IMR-90 (cell line): Measurements from ENCODE around the gene CHCHD1. TPM values are rescaled to one million over a fixed set of nuclear protein-coding genes. Genes with fewer than 3 reads are reported as not detected.

Experiments
- ATAC-seq: fragments of 200-7000 bp; cut with Tn5 transposase; 2 replicates; pipeline ENCODE4 v1.9.1; 2020; ENCODE audit warnings: low read depth, mild to moderate bottlenecking, moderate library complexity
- BruUV-seq: library from RNA; stranded (reverse); fragments of 400-500 nt; replicated peaks from 2 replicates; lab custom pipeline; 2021; lab: Mats Ljungman, UMichigan
- CTCF ChIA-PET: fragments of 300-600 bp; formaldehyde crosslinking; extraction: SDS; loops from one replicate; lab custom pipeline; 2021; ENCODE audit warnings: antibody characterized with exemption; lab: Yijun Ruan, JAX
- POLR2A ChIA-PET: fragments of 300-600 bp; sonication (Branson Sonifier 250); formaldehyde crosslinking; loops from one replicate; lab custom pipeline; 2022; ENCODE audit warnings: antibody characterized with exemption; ENCODE audit not compliant: unreplicated experiment; lab: Charles Lee
- DNase-seq: peaks from one replicate; pipeline ENCODE4 v3.0.0; 2013
- H2AFZ ChIP-seq: replicated peaks from 2 replicates; pipeline ENCODE3; 2013; ENCODE audit warnings: low read length, mild to moderate bottlenecking; ENCODE audit not compliant: poor library complexity
- H2AK5ac ChIP-seq: 2 replicates; pipeline ENCODE4 v1.6.1; 2013; ENCODE audit warnings: low read depth, low read length, inconsistent platforms
- H2AK9ac ChIP-seq: replicated peaks from 2 replicates; pipeline ENCODE3; 2013; ENCODE audit warnings: mild to moderate bottlenecking, low read depth, low read length, moderate library complexity; ENCODE audit not compliant: poor library complexity
- H2BK120ac ChIP-seq: 2 replicates; pipeline ENCODE4 v1.6.1; 2013; ENCODE audit warnings: low read depth, low read length, inconsistent platforms
- H2BK15ac ChIP-seq: 3 replicates; pipeline ENCODE4 v1.6.1; 2013; ENCODE audit warnings: low read depth, low read length, inconsistent platforms
- H2BK20ac ChIP-seq: 2 replicates; pipeline ENCODE4 v1.6.1; 2013; ENCODE audit warnings: low read depth, mild to moderate bottlenecking, inconsistent platforms, low read length, moderate library complexity
- H2BK5ac ChIP-seq: 2 replicates; pipeline ENCODE4 v1.6.1; 2013; ENCODE audit warnings: mild to moderate bottlenecking, low read depth, low read length, inconsistent platforms; ENCODE audit not compliant: poor library complexity, severe bottlenecking
- H3K14ac ChIP-seq: replicated peaks from 2 replicates; pipeline ENCODE4 v1.6.1; 2013; ENCODE audit warnings: low read depth, low read length, inconsistent platforms
- H3K18ac ChIP-seq: 2 replicates; pipeline ENCODE4 v1.6.1; 2013; ENCODE audit warnings: low read depth, low read length, control low read depth
- H3K23ac ChIP-seq: 2 replicates; pipeline ENCODE4 v1.6.1; 2013; ENCODE audit warnings: low read depth, low read length, inconsistent platforms
- H3K27ac ChIP-seq: 2 replicates; pipeline ENCODE4 v1.5.1; 2013; ENCODE audit warnings: mild to moderate bottlenecking, control low read depth, low read length; ENCODE audit not compliant: insufficient read depth
- H3K27me3 ChIP-seq: 2 replicates; pipeline ENCODE4 v1.6.1; 2013; ENCODE audit warnings: low read length; ENCODE audit not compliant: control insufficient read depth, insufficient read depth
- H3K36me3 ChIP-seq: 2 replicates; pipeline ENCODE4 v1.6.1; 2013; ENCODE audit warnings: low read length, mixed read lengths; ENCODE audit not compliant: control insufficient read depth, insufficient read depth
- H3K4ac ChIP-seq: 2 replicates; pipeline ENCODE4 v1.6.1; 2013; ENCODE audit warnings: low read depth, low read length, inconsistent platforms
- H3K4me1 ChIP-seq: 2 replicates; pipeline ENCODE4 v1.6.1; 2013; ENCODE audit warnings: low read length, mixed read lengths; ENCODE audit not compliant: control insufficient read depth, insufficient read depth
- H3K4me2 ChIP-seq: 2 replicates; pipeline ENCODE4 v1.6.1; 2013; ENCODE audit warnings: low read depth, mild to moderate bottlenecking, control low read depth, low read length, moderate library complexity
- H3K4me3 ChIP-seq: 2 replicates; pipeline ENCODE4 v1.5.1; 2013; ENCODE audit warnings: low read depth, mild to moderate bottlenecking, control low read depth, low read length, moderate library complexity; ENCODE audit not compliant: insufficient read depth
- H3K56ac ChIP-seq: 2 replicates; pipeline ENCODE4 v1.6.1; 2013; ENCODE audit warnings: low read length, inconsistent platforms; ENCODE audit not compliant: insufficient read depth; ENCODE audit errors: extremely low read depth
- H3K79me1 ChIP-seq, 2 experiments: 2 replicates each; pipeline ENCODE4 v1.6.1; 2013; ENCODE audit warnings: low read length in 2 of 2, inconsistent platforms in 1 of 2, low read depth in 1 of 2
- H3K9ac ChIP-seq: 2 replicates; pipeline ENCODE4 v1.6.1; 2013; ENCODE audit warnings: low read depth, low read length, control low read depth
- H3K9me1 ChIP-seq: 2 replicates; pipeline ENCODE4 v1.6.1; 2013; ENCODE audit warnings: low read length, inconsistent platforms; ENCODE audit not compliant: insufficient read depth
- H3K9me3 ChIP-seq: 2 replicates; pipeline ENCODE4 v1.6.1; 2013; ENCODE audit warnings: low read length; ENCODE audit not compliant: control insufficient read depth, insufficient read depth
- H4K20me1 ChIP-seq: 2 replicates; pipeline ENCODE4 v1.6.1; 2013; ENCODE audit warnings: low read length, inconsistent platforms; ENCODE audit not compliant: insufficient read depth
- H4K5ac ChIP-seq: 2 replicates; pipeline ENCODE4 v1.6.1; 2013; ENCODE audit warnings: mild to moderate bottlenecking, low read depth, low read length, control low read depth
- H4K8ac ChIP-seq, 2 experiments: 2 replicates each; pipeline ENCODE4 v1.6.1; 2013; ENCODE audit warnings: low read depth in 2 of 2, low read length in 2 of 2, control low read depth in 1 of 2, inconsistent platforms in 1 of 2
- H4K91ac ChIP-seq: 2 replicates; pipeline ENCODE4 v1.6.1; 2013; ENCODE audit warnings: low read depth, low read length, inconsistent platforms; ENCODE audit not compliant: insufficient read depth
- MAZ ChIP-seq: IDR thresholded peaks from 2 replicates; pipeline ENCODE4 v1.6.1; 2012; ENCODE audit warnings: low read depth, mild to moderate bottlenecking, low read length, improper control_type of control experiment, moderate library complexity, borderline replicate concordance
- NFE2L2 ChIP-seq: fragments of 150-350 bp; IDR thresholded peaks from 2 replicates; pipeline ENCODE4 v1.6.1; 2016; ENCODE audit warnings: low read depth, mild to moderate bottlenecking, low read length
- WGBS, 2 experiments: methylation state at CpG; one replicate each; pipeline versions ENCODE4 v1.1.5 to v1.1.7; 2013; ENCODE audit warnings: missing lambda C conversion rate in 2 of 2; ENCODE audit not compliant: insufficient read length in 1 of 2; ENCODE audit errors: extremely low coverage in 2 of 2; 5-methylcytosine and 5-hydroxymethylcytosine counted together
- dilution Hi-C: fragments of 300-500 bp; cut with HindIII; formaldehyde crosslinking; loops from one replicate; pipeline ENCODE4 v1.14.3; 2018; ENCODE audit warnings: low sequenced_read_pairs; ENCODE audit not compliant: unreplicated experiment
- in situ Hi-C: fragments of 300-500 bp; cut with MboI; formaldehyde crosslinking; loops from 3 replicates; pipeline ENCODE4 v1.14.3; 2019; ENCODE audit warnings: low sequenced_read_pairs, inconsistent platforms, mixed read lengths
- intact Hi-C: fragments of 100-400 bp; cut with micrococcal nuclease; formaldehyde crosslinking; loops from 2 replicates; pipeline ENCODE4 v1.10.0; 2022
- polyA plus RNA-seq, 3 experiments: library from polyadenylated mRNA; depleted of rRNA; stranded (reverse); fragments of >200 nt; gene quantifications; 2 replicates each; pipeline ENCODE4 v1.2.3, GENCODE V29; 2012; ENCODE audit warnings: low replicate concordance in 1 of 3
- total RNA-seq: library from RNA; depleted of rRNA; stranded (reverse); fragments of >200 nt; gene quantifications from 2 replicates; pipeline ENCODE4 v1.2.3, GENCODE V29; 2012

The CHCHD1 gene
- total and polyA plus RNA-seq, 2 of the 4 experiments (the other 2 are of a cell fraction) = 11.5 to 21.0 TPM

DNA sequence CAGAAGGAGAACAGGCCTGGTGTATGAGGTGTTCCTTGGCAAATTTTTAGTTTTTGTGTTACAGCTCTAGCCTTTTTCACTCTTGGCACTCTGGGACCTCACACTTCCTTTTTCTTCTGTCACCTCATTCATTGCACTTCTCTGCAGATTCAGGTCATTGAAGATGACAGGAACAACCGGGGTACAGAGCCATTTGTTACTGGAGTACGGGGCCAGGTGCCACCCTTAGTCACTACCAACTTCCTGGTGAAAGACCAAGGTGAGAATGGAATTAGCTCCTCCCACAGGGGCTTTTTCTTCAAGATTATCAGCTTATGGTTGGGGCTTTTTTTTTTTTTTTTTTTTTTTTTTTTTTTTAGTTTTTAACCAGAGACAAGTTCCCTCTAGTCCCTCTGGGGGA is 18.5 kb upstream of the CHCHD1 start:
- DNase-seq = no peak
- dilution Hi-C loops = no loop called here
- H3K27ac ChIP-seq = no peak overlapping the region

More for the DNA sequence above, 18.5 kb upstream of the CHCHD1 start:
- H3K4me3 ChIP-seq = no peak overlapping the region
- no TSS peak for BruUV-seq
- no peak overlapping the region for H2AFZ ChIP-seq
- no peak overlapping the region for H4K91ac ChIP-seq
- peaks cover 33% of the 10 kb centered on the region for H4K20me1 ChIP-seq
- H2BK5ac ChIP-seq = peak overlapping the region; percentile 1
- H3K14ac ChIP-seq = no peak overlapping the region
- no peak overlapping the region for H2BK120ac ChIP-seq
- in situ Hi-C loops (no loop called here), intact Hi-C loops (no loop called here)
- H2BK20ac ChIP-seq = no peak overlapping the region
- H3K4me1 ChIP-seq = peaks cover 11% of the 10 kb centered on the region
- ChIA-PET POLR2A (no interaction called here), CTCF (no interaction called here)
- H4K8ac ChIP-seq = peak overlapping the region in 1 of 2 experiments; percentile 26; a peak in 1 of 4 replicates
- no peak overlapping the region for H3K23ac ChIP-seq
- peaks cover 27% of the 10 kb centered on the region for H3K9me1 ChIP-seq
- H4K5ac ChIP-seq = no peak overlapping the region
- TF ChIP-seq NFE2L2 (no peak), MAZ (no peak)
- H3K36me3 ChIP-seq = peaks cover 73% of the 10 kb centered on the region
- no peak overlapping the region for H2AK9ac ChIP-seq
- no peak overlapping the region for H3K56ac ChIP-seq
- no peak for ATAC-seq
- H3K4me2 ChIP-seq = no peak overlapping the region
- H2BK15ac ChIP-seq = no peak overlapping the region
- H3K9ac ChIP-seq = no peak overlapping the region
- H3K18ac ChIP-seq = no peak overlapping the region
- WGBS, 2 experiments = no CpG with 5 or more reads among the region's 2 CpGs
- H3K4ac ChIP-seq = no peak overlapping the region
- H2AK5ac ChIP-seq = no peak overlapping the region
- peaks cover 57 to 77% of the 10 kb centered on the region in 2 experiments for H3K79me1 ChIP-seq
- no peaks in the 10 kb centered on the region for H3K9me3 ChIP-seq
- no peaks in the 10 kb centered on the region for H3K27me3 ChIP-seq
